GM19452 (cell line): ENCODE data around the gene PRXL2A.

Source experiments
- ATAC-seq: cut with Tn5 transposase; IDR thresholded peaks from one replicate; pipeline ENCODE4 v1.9.1; 2021; ENCODE audit not compliant: unreplicated experiment

The PRXL2A gene

DNA sequence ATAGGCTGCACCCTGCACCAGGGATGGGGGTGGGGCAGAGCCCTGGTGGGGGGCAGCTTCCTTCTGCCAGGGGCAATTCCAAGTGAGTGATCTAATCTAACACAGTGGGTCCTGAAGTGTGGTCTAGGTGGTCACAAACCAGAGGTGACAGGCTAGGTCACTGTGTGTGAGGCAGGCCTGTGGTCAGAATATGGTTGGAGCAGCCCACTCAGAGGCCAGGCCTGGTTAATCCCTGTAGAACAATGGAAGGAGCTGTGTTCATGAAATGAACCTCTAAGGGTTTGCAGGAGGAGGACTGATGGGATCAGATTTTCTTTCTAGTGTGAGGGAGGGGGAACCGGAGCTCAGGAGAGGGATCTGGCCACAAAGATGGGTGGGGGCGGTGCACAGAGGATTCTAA is 35.8 kb downstream of the PRXL2A start:
- ATAC-seq = no peak

DNA sequence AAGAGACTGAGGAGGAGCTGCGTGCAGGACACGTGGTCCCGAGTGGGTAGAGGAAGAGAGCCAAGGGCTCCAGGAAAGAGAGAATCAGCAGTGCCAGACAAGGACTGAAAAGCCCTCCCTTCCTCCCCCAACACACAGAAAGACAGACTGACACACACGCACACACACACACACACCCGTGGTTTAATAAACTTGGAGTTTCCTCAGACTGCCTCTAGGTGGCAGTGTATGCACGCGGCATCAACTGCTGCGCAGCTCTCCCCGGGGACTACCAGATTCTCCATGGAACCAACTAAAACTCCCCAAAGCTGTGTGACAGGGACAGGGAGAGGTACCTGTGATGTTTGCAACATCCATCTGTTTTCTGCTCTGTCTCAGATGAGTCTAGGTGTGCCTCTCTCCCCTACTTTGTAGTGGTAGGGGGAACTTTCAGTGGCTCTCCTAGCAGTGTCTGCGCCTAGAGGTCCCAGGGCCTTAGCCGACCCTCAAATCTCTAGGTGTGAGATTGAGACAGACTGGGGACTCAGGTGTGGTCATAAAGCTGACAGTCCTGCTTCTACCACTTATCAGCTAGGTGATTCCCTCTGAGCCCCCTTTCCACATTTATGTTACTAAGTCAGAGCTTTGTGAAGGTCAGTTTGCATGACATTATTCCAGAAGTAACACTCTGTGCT is 36.4 kb downstream of the PRXL2A start:
- peak; percentile 90 for ATAC-seq

DNA sequence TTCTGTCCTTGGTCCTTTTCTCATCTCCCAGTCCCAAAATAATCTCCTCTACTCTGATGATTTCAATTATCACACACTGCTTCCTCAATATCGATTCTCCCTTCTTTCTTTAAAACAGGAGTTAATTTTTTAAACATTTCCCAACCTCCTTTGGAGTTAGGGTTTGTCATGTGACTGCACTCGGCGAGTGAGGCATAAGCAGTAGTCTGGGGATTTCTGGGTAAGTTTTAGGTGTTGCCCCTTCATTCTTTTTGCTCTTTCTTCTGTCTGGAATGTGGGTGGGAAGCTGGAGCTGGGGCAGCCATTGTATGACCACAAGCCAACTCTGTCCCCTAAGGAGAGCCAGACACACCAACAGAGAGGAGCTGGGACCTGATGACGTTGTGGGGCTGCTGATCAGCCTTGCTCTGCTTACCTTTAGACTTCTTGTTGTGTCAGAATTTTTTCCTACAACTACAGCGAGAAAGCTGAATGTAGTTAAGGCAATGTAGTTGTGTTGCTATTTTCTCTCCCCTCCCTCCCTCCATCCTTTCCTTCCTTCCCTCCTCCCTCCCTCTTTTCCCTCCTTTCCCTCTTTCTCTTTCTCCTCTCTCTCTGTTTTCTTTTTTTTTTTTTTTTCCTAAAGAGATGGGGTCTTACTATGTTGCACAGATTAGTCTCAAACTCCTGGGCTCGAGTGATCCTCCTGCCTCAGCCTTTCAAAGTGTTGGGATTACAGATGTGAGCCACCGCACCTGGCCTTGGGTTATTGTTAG is 39.3 kb downstream of the PRXL2A start:
- no peak for ATAC-seq

DNA sequence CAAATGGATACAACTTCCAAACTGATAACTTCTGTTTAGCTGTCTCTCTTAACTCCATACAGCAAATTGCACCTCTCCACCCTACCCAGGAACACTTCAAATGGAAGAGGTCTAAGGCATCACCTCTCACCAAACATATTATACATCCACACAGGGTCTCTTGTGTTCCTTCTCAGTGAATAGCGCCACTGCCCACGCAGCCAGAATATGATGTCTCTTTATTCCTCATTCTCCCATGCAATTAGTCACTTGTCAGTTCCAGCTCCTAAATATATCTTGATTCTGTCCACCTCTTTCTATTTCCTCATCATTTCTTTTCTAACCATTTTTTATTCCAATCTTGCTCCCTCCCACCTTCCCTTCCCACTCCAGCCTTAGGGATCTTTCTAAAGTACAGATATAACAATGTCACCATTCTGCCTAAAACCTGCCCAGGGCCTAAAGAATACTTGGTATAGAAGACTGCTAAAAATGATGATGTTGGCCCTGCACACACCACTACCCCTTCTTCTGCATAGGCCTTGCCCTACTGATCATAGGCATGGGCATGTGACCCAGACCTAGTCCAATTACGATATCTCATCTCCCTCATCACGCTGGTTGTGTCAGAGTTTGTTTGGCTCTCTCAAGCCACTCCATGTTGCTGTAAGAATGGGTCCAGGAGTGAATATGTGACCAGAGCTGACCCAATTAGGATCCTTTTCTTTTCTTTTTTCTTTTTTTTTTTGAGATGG is 40.0 kb downstream of the PRXL2A start:
- ATAC-seq = no peak

DNA sequence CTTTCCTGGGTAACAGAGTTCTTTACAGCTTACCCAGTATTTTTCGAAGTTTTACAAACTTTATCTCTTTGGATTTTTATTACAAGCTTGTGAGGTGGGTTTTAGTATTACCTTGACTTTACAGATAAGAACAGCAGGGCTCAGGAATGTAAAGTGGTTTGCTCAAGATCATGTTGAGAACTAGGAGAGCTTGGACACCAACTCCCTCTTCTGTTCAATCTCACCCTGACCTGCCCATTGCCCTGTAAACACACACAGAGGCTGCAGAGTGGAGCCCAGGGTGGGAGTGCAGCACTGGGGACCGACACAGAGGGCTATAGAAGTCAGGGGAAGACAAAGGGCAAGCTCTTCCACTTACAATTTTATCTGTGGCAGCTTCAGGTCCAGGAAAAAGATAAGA is 41.2 kb downstream of the PRXL2A start:
- no peak for ATAC-seq

DNA sequence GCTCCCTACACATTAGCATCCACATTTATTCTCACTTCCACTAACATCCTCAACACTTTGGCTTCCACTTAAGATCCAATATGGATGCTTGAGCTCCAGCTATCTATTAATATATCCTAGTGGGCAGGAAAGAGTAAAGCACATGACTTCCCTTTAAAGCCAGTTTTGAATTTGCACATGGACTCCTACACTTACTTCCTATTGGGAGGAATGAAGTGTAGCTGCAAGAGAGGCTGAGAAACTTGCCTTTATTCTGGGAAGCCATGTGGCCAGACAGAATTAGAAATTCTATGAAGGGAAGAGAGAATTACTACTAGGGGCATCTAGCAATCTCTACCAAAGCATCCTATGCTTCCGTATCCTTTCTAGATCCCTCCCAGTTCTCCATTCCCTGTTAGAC is 42.8 kb downstream of the PRXL2A start:
- ATAC-seq = no peak

DNA sequence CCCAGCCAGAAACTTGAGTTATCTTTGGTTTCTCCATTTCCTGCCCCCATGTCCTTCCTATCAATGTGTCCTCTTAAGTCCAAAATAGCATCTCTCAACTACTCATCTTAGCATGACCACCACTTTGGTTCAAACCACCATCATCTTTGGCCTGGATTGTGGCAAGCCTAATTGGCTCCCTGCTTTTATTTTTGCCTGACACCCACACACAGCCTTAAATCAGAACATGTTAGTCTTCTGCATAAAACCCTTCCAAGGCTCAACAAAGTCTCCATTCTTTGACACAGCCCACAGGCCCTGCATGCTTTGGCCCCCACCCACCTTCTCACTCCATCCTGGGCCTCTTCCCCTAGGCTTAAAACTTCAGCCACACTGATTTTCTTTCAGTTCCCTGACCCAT is 43.7 kb downstream of the PRXL2A start:
- ATAC-seq = no peak

DNA sequence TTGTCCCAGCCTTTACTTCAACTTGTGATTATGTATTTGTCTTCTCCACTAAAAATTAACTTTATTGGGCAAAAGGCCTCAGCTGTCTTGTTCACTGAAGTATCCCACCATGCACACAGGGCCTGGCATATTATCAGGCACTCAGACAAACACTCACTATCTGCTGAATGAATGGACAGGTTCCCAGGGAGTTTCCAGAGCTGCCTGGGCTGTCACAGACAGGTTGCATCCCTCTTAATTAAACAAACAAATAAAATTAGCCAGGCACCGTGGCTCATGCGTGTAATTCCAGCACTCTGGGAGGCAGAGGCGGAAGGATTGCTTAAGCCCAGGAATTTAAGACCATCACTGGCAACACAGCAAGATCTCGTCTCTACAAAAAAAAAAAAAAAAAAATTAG is 44.3 kb downstream of the PRXL2A start:
- no peak for ATAC-seq

DNA sequence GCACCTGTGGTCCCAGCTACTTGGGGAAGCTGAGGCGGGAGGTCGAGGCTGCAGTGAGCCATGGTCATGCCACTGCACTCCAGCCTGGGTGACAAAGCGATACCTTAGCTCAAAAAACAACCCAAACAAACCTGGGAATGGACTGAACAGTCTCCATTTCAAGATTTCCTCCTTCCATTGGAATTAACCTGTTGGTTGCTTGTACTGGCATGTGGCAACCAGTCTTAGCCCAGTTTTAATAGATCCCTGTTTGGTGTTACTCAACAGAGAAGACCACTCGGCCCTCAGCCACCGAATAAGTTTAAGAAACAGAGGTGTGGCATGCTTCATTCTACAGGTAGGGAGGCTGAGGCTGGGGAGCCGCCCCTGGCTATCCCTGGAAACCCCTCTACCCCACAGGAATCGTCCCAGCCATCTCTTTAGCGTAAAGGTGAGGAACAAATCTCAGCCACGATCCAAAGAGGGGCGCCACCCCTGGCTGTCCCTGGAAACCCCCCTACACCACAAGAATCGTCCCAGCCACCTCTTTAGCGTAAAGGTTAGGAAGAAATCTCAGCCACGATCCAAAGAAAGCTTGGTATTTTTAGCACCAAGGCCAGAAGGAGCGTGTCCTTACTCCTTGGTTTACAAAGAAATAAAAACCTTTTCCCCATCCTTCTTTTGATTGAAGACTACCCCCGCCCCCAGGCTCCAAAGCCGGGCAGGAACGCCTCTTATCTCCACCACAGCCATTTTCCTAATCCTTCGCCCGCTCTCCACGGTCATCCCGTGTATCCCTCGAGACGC is 44.9 kb downstream of the PRXL2A start:
- ATAC-seq = no peak

DNA sequence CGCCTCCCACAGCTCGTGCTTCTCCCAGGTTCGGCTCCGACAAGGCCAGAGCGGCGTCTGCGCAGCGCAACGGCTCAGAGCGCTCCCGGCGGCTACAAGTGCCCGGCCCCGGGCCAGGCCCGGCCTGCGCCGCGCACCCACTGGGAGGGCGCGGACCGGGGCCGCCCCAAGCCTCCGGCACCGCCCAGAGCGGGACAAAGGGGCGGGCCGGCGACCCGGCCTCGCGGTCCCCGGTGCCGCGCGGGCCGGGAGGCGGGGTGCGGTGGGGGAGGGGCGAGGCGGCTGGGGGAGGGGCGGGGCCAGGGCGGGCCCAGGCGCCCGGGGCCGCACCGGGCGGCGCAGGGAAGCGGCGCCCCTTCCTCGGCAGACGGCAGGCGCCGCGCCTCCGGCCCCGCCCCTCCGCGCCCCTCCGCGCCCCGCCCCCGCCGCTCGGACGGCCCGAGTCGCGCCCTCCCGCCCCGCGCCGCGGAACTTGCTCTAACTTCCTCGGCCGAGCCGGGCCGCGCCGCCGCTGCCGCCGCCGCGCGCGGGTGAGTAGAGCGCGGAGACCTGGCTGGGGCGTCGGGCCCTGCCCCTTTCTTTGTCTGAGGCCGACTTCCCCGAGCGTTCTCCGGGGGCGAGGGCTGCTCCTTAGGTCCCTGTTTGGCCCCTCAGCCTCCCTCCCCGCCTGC is 45.6 kb downstream of the PRXL2A start, which contains the start of gene TSPAN14:
TSPAN14 (plus strand) TSS at position 469 of the 671 bp plus-strand sequence. CDS start 34,924 bp downstream, outside the sequence.
- peak; percentile 59 for ATAC-seq

DNA sequence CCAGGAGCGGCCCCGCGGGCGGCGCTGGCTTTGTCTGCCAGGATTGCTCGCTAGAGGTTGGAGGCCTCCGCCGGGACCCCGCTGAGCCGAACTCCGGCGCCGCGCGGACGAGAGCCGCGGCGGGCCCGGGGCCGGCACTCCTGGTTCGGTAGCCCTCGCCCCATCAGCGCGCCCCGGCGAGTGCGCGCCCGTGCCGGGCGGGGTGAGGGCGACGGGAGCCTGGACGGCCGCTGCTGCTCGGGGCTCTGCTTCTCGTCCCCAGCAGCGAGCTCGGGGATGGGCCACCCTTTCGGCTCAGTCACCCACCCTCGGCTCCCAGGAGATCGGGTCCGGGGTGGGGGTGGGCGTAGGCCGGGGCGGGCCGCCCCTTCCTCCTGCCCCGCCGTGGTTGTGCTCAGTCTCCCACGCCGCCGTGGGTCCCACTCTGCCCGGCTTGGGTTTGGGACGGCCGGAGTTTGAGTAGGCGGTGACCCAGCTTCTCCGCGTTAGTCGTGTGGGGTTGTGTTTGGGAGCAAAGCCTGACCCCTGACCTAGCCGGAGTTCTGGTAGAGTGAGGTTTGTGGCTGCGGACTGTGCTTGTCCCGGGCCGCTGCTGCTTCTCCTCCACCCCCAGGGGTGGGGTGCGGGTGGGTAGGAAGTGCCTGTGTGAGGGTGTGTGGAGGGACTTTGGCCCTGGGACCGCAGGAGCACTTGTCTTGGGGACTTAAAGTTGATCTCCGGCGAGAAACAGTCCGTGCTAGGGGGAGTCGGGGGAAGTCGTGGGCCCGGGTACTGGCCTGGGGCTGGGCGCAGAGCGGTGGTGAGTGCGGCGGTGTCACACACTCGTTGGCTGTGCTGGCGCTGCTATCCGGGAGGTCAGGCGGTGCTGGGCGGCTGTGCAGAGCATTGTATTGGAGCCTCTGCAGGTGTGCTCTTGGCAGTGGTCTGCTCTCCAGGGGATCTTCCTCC is 46.4 kb downstream of the PRXL2A start:
- peak; percentile 26 for ATAC-seq

DNA sequence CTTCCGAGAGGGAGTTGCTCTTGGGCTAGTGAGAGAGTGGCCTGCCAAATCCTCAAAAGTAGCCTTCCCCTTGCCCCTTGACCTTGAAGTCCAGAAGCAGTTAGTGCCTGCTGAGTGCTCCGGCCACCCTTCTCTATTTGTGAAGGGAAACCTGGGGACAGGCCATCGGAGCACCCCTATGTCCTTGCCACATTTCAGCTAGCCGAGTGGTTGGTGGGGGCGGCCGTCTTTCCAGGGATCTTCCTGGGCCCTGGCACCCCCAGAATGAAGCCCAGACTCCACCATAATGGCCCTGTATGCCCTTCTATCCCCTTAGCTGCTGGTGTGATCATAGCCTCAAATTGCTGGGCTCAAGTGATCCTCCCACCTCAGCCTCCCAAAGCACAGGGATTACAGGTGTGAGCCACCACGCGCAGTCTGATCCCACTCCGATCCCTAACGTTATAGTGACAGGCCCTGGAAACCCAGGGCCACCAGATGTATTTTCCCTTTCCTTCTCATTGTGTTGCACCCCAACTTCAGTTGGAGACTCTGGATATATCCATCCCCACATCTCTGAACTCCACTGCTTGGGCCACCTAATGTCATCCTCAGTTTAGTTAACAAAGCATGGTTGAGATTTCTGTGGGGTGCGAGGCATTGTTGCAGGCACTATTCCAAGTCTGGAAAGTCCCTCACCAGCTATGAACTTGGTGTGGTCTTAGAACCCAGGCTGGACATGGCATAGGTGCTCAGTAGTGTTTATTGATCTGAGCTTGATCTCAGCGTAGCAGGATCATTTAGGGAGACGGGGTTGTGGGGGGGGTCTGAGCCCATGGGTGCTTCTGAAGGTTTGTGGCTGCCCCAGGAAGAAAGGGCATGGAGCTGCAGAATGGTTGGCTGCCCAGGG is 47.4 kb downstream of the PRXL2A start:
- no peak for ATAC-seq

DNA sequence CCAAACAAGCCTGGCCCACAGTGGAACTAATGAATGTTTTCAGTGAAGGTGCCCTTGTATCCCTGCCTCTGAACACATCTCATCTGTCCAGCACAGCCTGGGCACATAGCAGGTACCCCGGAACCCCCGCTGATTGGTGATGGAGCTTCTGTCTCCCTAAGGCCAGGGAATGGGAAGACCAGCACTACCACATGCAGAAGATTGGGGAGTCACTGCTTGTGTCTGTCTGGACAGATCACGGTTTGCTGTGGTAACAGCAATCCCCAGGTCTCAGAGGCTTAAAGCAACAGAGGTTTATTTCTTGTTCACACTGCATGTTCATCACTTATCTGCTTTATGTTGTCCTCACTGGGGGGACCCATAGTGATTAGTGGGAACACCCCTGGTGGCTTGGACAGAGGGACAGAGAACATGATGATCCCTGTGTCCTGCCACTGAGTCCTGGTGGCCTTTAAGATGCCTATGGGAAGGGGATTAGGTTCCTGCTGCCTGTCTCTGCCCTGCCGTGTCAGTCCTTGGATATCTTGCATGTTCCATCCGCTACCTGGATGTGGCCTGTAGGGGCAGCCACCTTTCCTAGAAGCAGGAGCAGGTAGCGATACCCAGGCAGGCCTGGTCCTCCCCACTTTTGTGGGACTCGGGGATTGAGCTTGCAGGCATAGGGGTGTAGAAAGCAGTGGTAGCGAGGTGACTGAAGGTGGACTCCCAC is 49.4 kb downstream of the PRXL2A start:
- ATAC-seq = no peak

DNA sequence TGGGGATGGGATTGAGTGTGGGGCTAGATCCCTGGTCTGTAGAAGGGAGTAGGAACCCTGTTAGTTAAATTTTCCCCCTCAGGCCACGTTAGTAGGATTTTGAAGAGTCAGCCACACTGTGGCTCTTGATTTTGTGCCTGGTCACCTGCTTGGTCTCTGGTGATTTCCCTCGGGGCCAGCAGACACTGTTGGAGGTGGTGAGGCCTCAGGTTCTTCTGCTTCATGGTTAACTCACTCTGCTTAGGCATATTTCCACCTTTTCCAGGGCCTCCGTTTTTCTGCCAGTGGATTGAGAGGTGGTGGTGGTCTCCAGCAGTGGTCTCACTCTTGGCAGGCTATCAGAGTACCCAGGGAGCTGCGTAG is 49.9 kb downstream of the PRXL2A start:
- no peak for ATAC-seq

DNA sequence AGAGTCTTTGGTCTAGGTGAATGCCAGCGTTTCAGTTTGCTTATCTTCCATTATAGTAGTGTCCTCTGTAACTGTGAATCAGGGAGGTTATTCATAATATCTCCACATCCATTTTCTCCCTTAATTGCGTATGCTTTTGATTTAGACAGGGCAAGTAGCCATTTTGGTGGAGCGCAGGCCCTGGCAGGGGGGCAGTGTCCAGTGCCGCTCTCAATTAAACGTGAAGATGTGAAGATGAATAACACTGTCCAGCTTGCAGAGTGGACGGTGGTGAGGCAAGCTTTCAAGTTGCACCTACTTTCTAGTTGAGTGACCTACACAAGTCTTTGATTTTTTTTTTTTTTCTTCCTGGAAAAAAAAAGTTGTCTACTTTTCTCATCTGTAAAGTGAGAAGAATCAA is 50.3 kb downstream of the PRXL2A start:
- ATAC-seq = no peak

DNA sequence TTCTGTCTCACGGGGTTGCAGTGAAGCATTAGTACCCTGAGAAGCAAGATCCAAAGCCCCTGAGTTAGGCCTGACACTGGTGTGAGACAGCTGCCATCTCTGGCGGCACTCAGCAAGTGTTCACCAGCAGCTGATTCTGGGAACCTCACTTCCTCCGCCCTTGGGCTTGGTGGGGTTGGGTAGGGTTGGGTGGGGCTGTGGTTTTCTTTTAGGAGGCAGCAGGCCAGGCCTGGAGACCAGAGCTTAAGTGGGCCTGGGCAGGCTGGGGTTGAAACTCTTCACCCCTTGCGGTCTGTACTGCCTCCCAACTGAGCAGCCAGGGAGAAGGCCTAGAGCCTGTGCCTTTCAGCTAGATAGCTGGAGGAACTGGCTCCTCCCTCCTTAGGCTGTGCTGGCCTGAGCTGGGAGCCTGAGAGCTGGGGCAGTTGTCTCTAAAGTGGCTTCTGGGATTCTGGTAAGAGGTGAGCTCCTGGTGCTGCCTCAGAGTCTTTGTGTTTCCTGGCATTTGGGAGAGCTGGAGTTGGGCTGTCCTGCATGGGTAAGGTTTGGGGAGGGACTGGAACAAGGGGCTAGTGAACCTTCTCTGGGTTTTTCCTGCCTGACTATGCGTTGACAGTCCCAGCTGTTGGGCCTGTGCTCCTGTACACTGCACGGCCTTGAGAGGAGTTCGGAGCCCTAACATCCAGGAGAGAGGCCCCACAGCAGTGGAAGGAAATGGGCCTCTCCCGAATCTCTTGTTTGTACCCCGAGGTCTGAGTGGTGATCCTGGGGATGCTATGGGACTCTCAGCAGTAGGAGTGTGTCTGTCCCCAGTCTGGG is 50.9 kb downstream of the PRXL2A start:
- ATAC-seq = peak; percentile 50
